NCI-H460 (cell line): ENCODE measurements around the gene SMPD3. TPM values are rescaled to one million over a fixed set of nuclear protein-coding genes. Genes with fewer than 3 reads are reported as not detected.

Experiments
- DNase-seq: peaks from one replicate; pipeline ENCODE4 v3.0.0-alpha.2; 2016; ENCODE audit warnings: low read depth; ENCODE audit errors: extremely low read depth
- total RNA-seq: library from RNA; depleted of rRNA; stranded (reverse); fragments of >200 nt; shearing (Covaris generic); gene quantifications from 2 replicates; pipeline ENCODE4 v1.2.3, GENCODE V29; 2014

The SMPD3 gene
- total RNA-seq, 1 experiment from 2014 or later: 0.07 TPM

DNA sequence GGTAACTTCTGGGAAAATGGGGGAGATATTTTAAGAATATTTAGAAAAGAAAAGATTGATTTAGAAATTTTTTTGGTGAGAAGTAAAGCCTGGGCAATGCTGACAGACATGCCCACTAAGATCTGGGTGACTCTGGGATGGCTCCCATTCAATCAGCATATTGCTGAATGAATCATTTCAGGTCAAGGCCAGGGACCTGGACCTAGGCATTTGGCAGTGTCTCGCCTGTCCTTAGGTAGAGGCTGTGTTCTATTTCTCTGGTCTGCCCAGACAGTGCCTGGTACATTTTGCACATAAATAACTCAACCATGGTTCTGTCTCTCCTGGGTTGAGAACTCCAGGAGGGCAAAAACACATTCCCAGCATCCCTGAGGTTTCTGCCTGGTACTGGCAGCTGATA lies 39.9 kb downstream of the SMPD3 start:
- DNase-seq: no peak

DNA sequence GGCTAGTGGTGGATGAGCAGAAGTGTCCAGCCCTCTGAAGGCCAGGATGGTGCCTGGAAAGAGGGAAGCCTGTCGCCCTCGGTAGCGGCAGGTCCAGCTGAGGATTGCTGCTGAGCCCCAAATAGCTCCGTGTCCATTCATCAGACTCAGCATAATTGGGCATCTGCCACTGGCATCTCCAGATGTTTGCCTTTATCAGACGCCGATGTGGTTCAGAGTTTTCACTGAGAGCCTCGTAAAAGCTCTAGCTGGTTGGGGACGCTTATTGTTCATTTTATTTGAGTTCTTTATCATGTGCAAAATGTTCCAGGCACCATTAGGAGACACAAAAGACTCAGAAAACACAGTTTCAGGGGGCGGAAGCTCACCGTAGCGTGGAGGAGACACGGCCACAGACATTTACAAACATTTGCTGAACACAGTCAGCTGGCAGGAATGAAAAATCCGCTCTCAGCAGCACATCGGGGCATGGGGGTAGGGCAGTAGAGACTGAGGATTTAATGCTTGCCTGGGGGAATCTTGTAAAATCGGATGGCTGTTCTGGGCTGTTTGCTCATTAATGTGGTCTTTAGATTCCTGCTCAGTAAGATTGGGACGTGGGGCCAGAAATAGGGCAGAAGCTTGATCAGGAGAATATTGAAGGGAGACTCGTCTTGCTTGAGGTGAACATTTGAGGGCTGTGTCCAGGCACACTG lies 41.7 kb downstream of the SMPD3 start:
- no peak for DNase-seq

DNA sequence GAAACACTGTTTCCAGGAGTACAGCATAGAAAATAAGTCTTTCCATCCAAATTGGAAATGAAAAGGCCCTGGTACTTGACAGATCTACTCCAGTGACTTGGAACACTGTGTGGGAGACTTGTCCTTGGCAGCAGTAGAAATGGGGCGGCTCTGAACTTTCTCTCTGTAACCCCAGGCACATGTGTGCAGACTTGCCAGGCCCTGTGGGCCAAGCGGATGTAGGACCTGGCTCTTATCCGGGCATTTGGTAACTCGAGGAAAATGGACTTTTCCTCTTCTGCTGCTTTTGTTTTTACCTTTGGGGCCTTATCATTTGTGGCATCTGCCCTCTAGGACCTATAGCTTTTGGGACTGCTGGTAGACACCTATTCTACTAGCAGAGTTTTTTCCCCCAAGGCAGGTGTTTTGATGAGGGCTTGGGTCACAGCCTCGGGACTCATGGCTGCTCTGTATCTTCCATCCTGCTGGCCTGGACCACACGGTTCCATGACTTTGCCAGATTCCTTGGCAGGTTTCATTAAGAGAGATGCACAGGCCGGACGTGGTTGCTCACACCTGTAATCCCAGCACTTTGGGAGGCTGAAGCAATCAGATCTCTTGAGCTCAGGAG lies 43.5 kb downstream of the SMPD3 start:
- DNase-seq: no peak

- DNase-seq: no peak
Observed at GRCh38 chr16:68403704-68404103, 44.6 kb downstream of the SMPD3 start.

GRCh38 chr16:68403177-68403576 lies 45.1 kb downstream of the SMPD3 start:
- no peak for DNase-seq

DNA sequence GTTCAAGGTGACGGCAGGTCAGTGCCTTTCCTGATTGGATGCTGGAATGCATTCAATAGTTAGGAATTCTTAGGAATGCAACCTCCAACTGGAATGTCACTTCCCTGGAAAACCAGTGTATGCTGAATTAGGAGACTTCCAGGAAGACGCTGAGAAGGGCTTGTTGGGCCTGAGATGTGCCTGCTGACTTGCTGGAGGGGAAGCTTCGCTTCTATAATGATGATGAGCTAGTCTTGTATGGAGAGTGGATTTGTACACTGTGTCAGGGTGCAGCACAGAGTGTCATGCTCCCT lies 45.6 kb downstream of the SMPD3 start:
- DNase-seq: no peak

- DNase-seq: no peak
Observed at GRCh38 chr16:68401871-68402747, 46.2 kb downstream of the SMPD3 start.

DNA sequence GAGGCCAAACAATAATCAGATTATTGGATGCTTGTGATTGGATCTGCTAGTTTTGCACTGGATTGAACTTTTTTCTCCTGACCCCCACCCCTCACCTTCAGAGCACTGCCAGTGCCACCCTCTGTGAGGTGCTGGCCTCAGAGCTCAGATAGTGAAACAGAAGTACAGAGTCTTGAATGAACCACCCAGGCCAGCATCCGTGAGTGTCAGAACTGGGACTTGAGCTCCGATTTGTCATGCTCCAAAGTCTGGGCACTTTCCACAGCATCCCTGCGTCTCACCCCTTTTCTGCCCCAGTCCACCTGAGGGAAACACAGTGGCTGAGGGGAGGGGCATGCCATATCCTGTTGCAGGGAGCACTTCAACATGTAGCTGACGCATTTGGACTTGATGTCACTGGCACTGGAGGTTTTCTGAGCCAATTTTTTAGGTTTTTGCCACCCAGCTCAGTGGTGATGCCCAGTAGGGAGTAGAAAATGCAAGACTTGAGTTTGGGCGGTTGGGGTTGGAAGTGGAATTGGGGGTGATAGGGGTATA lies 47.3 kb downstream of the SMPD3 start:
- no peak for DNase-seq

DNA sequence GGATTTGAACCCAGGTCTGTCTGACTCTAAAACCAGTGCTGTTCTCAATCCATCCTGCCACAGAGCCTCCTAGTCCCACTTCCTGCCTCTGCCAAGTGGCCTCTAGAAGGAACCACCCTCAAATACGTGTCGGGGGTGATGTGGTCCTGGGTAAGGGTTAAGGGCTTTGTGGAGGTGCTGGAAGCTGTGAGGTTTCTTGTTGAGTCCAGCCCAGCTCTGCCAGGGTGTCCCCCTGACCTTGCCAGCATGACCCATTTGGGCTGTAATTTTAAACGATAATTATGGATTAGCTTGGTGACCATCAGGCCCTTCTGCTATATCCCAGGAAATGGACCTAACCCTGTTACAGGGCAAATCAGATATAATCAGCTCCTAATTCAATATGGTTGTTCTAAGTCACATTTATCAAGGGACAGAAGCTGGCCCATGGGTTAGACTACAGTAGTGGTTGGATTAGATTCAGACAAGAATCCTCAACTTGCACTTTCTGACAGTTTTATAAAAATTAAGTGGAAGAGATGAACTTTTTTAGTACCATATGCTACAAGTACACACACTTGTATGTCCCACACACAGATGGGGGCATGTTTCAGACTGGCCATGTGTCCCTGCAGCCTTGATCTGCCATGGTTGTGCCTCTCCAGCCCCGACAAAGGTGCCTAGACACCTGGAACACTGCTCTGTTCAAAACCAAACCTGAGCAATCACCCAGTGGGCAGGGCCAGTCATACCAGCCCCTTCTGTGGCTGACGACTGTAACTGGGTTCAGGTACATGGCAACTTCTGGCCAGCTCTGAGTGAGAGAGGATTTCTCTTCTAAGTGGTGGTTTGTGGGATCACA lies 48.0 kb downstream of the SMPD3 start:
- no peak for DNase-seq

DNA sequence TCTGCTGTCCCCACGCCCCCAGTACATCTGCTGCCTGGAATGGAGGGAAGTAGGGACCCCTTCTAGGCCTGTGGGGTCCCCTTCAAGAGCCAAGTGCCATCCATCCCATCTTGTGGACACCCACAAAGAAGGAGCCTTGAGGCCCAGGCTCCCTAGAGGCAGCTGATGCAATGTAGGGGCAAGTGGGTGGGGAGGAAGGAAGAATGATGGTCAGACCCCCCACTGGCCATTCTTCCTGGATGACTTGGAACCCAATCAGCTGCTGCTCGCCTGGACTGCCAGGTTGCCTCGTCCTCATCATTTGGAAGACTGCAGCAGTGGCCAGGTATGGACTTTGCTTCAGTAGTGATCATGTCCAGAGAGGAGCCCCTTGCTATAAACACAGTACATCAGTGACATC lies 48.9 kb downstream of the SMPD3 start:
- peak; percentile 24 for DNase-seq

GRCh38 chr16:68397710-68398201 lies 50.6 kb downstream of the SMPD3 start:
- DNase-seq: no peak

DNA sequence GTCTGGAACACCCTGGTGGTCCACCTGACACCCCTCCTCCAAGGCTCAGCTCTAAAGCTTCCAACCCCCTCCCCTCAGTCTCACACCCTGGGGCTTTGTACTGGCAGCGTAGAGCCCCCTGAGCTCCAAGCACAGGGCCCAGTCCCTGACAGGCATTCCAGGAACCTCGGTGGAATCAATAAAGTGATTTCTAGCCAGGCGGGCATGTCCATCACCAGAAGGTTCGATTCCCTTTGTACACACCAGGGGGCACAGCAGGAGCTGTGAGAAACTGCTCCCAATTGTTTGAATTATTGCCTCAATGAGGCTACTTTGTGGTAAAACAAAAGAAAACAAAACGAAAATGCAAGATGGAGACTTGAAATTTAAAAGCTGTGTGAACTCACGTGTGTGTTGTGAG lies 51.8 kb downstream of the SMPD3 start:
- DNase-seq: peak; percentile 30

DNA sequence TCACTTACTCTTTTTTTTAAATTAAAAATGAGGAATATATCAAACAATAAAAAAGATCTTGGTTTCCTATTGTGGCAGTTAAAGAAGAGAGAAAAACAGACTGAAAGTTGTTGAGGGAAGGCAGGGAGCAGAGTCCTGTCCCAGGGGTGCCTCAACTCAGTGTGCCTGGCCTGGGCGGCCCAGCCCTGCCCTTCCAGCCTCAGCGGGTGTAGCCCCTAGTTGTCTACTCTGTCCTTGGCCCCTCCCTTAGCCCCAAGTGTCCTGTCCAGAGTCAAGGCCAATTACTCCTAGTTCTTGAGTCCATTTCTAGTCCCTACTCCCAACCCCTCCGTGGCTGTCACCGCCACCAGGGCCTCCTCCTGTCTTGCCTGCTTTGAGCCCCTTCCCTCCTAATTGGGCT lies 52.5 kb downstream of the SMPD3 start:
- no peak for DNase-seq

DNA sequence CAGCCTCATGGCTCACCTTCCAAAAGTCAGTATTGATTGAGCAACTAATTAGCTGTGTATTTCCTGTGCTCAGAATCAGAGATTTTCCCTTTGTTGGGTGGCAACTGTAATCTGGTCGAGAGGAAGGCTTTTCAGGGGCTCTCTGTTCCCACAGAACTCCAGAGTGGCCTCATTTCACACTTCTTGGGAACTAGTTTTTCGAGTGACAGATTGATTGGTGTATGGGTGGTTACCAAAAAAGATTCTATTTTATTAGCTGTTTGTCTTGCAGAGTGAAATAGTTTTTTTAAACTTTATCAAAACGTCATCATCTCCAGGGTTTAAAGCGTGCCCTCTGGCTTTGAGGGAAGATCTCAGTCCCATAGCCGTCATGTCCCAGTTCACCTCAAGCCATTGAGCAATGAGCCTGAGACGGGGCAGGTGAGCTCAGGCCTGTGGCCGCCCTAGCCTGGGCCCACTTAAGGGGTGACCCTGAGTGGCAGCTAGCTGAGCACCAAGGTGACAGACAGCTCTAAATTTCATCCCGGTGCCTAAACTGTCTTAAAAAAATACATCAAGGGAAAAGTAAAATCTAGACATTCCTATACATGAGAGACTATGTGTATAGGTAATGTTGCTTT lies 53.0 kb downstream of the SMPD3 start:
- DNase-seq: no peak

GRCh38 chr16:68393333-68393732 lies 55.0 kb downstream of the SMPD3 start:
- DNase-seq: no peak

GRCh38 chr16:68389750-68390371 lies 58.4 kb downstream of the SMPD3 start:
- DNase-seq: no peak

DNA sequence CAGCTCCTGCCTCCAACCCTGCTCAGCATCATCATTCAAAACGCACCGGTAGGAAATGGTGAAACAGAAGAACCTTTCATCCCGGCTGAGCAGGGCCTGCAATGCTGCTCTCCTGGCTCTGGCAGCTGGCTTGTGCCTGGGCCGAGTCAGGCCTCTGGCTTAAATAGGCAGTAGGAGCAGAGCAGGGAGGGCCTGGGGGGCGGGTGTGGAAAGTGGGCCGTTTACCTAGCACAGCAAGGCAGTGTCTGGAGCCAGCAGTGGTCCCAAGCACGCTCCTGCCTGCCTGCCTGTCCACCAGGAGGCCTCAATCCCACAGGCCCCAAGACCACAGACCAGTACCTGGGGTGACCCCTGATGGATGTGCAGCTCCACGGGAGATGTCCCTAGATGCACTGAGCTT lies 59.3 kb downstream of the SMPD3 start:
- no peak for DNase-seq

GRCh38 chr16:68388124-68388523 lies 60.2 kb downstream of the SMPD3 start:
- no peak for DNase-seq

DNA sequence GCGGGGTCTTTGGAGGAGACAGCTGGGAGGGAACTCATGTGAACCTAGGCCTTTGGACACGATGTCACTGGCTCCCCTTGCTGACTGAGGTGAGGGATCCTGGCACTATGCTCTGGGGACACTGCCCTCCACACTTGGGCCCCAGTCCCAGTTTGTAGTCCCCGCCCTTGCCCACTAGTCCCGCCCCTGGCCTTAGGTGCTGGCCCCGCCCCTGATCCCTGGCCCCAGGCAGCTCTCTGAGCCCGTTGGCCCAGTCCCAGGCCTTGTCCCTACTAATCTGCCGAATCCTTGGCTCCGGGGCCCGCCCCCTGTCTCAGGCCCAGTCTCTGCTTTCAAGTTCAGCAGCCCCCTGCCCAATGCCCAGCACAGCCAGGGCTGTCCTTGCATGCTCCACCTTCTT lies 61.0 kb downstream of the SMPD3 start:
- DNase-seq: no peak

DNA sequence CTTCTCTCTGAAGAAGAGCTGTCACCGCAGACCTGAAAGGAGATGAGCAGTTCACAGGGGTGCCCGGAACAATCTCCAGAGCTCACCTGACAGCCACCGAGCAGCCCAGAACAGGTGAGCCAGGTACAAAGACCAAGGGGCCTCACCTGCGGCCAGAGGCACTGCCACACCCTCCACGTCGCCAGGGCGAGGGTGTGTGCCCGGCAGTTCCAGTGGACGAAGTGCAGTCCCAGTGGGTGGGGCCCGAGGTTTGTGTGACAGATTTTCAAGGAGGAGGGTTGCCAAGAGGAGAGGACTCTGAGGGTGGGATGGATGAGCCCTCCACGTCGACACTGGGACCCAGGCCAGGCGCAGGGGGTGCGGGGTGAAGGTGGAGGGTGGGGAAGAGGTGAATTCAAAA lies 61.7 kb downstream of the SMPD3 start:
- DNase-seq: no peak
